Activated CD4-positive, alpha-beta T cell treated with anti-CD3 and anti-CD28 coated beads, Interleukin-2, Interleukin-4, amounts not matched to agents 100 ng/mL and 50 ng/mL, durations not matched to agents 16 hours and 8 hours (primary cell): Measurements from ENCODE around the gene MLLT10.

Experiments
- DNase-seq: peaks from one replicate; pipeline ENCODE4 v3.0.0-alpha.2; 2020; ENCODE audit warnings: low spot score

MLLT10 gene

DNA sequence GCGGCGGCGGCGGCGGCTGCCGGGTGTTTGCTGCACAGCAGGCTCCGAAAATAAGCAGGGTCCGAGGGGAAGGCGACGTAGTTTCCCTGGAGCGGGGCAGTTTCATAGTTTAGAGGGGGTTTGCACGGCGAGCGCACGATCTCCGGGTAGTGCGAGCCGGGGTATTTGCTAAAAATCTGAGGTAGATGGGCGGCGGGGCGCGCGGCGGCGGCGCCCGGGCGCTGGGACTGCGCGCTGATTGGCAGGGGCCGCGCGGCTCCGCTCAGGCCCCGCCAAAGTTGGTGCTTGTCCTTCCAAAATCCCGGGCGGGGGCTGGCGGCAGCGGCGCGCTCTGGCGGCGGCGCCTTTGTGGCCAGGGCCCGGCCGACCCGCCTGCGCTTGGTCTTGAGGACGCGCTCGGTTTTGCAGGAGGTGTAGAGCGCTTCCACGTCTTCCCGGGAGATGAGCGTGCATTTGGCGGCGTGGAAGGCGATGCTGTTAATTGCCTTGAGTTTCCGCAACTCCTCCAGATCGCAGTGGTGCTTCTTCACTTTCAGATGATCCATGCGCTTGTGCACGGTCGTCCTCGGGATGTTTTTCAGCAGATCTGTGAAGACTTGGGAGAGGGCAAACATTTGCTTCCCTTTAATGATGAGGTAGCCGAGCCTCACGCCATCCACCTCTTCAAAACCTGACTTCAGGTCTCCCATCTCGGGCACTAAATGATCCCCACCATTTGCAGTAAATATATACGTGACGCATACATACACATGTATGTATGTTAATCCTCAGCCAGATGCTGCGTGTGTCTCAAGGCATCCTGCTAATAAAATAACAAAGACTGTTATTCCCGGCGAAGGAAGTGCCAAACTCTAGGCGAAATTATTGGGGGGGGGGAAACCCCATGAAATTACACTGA lies 16.6 kb upstream of the MLLT10 start:
- peak; percentile 33 for DNase-seq

DNA sequence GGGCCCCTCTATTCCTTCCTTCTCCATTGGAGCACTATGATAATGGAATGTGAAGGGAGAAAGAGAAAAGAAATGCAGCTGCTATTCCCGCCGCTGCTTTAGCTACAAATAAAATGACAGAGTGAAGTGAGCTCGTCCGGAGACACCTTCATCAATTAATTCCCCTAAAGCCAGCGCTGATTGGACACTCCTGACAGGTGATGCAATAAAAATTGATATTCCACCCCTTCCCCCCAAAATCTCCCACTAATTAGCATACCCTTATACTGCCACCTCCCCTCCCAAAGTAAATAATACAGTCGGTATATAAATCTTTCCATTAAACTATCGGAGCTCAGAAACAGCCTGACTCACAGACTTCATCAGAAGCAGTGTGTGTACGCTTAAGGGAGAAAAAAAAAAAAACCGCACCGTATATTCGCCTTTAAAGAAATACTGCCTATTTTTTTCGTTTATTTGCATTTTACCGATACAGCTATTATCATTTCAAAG lies 15.8 kb upstream of the MLLT10 start:
- no peak for DNase-seq

DNA sequence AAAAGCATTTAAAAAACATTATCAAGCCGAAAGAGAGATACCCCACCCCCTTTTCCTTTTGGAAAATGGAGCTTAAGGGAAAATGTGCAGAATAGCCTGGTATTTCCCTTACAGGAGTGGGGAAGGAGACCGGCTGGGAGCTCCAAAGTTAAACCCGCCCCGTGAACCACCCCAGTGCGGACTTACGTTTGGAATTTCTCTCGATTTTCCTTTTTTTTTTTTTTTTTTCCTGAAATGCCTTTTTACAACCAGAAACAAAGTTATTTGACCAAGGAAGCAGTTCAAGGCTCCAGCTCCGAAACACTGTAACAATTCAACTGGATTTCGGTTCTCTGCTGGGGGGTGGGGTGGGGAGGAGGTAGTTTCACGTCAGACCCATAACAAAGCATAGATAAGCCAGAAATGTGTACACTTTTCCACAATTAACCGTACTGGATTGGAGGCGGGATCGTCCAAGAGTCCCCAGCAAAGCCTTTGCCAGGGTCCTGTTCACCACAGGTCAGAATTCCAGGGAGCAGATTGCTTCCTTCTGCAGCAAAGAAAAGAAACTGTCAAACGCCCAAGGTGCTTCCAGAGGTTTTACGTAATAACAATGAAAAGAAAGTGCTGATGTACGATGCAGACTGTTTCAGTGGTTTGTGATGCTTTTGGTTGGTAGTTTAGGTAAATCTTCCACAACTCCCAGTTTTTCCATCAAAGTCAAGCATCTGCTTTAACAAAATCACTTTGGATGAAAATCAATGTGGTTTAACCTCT lies 15.2 kb upstream of the MLLT10 start:
- DNase-seq: no peak

DNA sequence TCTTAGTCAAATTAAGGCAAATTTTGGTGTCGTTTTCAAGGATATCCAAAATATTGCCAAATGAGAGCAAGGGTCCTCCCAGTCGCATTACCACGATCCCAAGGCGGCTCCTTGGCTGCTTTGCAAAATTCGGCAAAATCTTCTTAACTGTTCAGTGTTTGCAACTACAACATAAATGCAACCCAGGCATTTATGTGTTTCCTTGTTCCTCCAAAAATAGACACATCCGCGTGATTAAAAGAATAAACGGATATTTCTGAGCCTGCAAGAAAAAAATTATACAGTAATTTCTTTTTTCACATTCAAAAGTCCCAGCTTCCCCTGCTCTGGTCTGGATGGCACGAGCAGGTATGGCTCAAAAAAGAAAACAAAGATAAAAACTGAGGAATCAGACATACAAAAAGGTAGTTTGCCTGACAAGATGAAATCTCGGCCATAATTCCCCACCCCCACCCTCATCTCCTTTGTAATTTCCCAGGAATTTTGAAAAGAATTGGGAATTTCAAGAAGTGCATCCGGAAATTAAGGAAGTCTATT lies 14.6 kb upstream of the MLLT10 start:
- DNase-seq: no peak

DNA sequence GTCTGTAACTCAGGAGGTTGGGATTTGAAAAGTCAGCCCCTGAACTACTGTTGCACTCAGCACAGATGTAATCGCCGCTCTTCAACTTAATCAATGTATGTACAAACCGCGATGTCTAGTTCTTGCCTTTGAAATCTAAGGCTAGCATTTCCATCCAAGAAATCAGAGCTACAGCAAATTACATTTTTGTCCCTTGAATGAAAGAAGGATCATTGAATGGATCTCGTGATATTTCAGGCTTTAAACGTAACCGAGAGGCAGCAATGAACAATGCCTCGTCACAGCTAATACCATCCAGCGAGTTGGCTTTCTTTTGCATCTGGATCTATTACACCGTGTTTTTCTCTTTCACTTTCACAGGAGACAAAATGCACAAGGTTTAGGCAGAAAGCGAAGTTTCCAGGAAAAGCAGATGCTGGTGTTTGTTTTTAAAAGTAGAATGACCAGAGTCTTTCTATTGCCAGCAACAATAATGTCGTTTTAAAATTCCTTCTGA lies 14.0 kb upstream of the MLLT10 start:
- peak; percentile 46 for DNase-seq

DNA sequence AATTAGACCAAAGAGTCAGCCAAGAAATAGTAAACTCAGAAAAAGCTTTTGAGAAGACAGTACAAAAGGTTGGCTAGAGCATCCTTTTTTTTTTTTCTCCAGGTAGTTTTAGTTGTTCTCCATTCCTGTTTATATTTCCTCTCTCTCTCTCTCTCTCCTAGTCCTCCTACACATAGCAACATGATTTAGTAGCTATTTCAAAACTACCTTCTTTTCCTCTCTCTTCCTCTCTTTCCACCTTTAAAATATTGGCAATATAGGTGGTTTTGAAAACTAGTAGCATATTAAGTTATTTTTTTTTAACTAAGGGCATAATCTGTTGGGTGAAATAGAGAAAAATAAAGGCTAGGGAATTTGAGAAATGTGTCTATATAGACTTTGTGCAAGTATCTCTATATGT lies 13.5 kb upstream of the MLLT10 start:
- no peak for DNase-seq

DNA sequence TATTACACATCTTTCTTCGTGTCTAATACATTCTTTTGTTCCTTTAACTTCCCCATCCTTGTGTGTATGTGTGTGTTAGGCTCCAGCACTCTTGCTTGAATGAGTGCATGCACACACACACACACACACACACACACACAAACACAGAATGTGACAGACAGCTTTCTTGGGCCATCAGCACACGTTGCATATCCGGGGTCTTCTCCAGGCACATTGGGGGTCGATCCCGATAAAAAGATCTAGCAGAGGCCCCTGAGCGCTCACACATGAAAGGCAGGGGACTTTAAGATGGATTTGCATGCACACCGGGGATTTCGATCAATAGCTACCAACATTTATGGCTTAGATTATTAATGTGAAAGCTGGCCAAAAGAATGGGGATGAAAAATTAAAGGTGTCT lies 13.1 kb upstream of the MLLT10 start:
- no peak for DNase-seq

DNA sequence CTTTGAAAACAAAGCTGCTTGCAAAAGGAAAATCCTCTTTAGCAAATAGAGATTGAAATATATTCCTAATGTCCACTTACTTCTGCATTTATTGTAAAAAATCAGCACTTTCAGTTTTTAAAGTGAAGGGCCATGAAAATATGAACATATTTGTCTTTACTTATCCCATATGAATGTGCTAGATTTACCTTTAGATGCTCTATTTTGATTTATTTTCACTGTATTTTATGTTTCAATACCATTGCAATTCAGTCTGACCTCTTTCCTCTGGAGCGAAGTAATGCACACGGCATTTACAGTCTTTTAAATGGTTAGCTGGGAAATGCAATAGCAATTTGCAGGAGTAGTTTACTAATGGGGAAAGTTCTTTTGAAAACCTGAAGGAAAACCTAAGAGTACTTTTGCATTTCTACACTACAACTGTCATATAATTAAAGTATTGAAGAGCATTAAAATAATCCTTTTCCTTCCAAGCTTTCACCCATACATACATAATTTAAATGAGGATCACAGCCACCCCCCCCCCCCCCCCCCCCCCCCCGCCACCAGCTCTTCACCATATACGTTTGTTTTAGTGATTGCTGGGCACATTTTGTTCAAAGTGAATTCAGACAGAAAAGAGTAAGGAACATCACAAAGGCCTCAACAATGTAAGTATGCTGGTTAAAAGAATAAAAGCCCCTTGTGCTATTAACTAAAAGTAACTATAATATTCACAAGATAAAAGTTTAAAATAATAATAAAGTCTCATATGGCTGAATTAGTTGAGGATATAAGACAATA lies 12.1 kb upstream of the MLLT10 start:
- no peak for DNase-seq

DNA sequence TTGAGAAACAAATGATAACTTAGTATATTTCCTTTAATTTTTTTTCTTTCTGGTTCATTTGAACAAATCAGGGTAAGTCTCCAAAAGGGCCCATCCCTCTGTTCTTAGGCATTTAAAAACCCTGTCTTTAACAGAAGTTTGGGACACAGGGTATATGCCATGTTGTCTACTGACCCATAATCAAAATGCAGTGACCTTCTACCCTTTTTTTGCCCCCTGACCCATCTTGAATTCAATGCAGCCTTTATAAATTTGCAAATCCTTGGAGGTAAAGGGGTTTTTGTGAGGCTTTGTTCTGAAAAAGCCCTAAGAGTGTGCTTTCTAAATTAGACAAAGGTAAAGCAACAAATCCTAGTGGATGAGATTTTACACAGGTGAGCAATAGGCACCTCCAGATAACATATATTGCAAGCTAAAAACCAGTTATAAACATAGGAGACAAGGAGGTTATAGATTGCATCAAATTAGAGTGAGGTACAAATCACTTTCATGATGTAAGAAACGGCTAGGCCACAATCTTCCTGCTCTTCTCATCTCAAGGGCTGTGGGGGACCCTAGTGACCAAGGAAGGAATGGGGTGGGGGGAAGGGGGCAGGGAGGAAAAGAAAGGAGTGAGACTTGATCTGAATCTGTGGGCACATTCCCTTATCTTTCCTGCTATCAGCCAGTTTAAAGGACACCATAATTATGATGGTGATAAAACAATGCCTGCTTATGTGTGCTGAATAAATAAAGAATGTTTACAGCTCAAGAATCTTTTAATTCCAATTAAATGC lies 11.2 kb upstream of the MLLT10 start:
- DNase-seq: no peak

DNA sequence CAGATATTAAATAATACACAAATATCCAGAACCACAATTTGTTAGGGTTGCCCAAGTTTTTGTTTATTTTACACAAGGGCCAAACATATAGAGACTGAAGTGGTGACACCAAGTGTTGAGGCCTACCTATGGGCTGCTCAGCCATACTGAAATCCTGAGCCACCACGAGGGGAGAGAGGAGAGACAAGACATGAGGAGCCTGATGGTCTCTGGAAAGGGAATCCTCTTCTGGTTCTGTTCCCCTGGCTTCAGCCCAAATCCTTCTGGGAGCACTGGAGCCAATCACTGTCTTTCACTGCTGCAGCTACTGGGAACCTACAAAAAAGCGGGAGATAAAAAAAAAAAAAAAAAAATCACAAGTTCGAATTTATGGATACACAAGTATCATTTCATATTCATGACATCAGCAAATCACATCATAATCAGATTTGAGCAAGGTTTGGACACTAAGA lies 10.4 kb upstream of the MLLT10 start:
- no peak for DNase-seq

DNA sequence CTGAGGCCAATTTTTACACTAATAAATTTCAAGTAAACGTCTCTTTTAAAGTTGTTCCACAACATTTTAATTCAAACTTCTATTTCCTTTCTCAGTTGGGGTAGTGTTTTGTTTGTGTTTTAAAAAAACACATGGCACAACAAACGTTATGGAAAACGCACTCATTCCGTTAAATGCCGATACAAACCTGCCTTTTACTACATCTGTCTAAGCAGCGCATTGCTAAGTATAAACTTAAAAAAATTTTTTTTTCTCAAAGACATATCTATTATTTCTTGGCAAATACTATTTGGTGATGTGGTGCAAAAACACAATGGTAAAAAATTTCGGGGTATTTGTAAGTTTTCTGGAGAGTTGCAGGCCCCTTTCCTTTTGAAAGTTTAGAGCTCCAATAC lies 9.9 kb upstream of the MLLT10 start:
- no peak for DNase-seq

DNA sequence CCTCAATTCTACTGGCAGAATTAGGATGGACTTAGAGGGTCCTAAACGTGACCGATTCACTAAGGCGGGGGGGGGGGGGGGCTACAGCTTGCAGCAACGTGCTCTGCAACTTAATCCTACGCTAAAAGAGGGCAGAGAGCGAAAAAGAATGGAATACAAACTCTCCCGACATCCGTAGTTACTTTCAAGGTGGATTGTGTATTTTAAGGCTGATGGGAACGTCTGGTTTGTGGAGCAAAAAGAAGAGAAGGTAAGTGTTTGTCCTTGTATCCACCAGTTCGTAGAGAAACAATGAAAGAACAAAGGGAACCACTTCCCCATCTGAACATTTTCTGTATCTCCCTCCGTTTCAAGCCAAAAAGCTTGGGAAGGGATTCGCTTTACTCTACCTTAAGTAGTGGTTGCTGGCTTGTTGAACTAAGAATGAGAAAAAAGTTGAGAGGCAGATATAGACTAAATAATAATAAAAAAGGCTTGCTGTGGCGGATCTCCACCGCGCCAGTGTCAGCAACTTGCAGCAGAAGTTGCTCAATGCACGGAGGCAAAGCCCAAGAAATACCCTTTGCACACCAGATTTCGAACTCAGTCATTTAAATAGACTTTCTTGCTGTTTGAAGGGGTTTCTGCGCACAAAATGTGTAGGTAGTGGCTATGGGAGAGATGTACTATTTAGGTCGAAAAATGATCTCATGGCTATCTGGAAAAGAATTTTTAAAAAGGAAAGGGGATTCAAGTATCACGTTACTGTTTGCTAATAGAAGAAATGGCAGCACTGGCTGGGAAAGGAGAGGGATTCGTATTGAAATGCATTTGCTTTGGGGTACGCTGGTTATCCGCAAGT lies 9.3 kb upstream of the MLLT10 start:
- no peak for DNase-seq

DNA sequence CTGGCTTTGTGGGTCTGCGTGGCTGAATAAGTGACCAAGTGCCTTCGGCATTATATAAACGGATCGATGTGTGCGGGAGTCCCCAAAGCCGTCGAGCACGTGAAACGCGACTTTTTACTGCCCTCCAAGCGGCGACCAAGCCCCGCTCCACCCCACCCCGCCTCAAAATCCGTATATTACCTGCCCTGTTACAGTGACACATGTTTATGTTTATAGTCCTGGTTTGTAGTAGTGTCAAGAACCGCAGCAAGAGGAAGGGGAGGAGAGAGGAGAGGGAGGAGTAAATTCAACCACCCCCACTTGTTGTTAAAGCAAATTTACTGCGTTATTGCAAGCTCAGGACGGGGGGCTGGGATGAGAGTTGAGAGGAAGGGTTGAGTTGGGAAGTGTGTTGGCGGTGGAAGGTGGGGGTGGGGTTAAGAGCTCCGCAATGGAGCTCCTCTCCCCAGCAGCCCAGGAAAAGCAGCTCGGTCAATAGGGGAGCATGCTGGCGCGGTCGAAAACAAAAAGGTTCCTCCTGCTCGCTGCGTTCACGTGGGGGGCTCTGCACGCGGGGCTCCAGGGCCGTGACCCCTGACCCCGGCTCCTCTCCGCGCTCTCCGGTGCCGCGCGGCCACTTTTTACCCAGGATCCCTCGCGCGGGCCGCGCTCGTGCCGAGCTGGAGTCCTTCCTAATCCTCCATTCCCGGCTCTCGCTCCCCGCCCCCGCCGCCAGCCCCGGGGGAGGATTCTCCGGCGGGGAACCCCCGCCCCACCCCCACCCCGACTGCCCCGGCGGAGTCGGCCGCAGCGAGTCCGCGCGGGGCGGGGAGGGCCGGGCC lies 8.5 kb upstream of the MLLT10 start, which contains the start of gene SKIDA1:
Gene SKIDA1, minus strand, starts transcription at position 316 of the 821 bp plus-strand sequence. CDS start 7,860 bp downstream, outside the sequence.
- DNase-seq: peak; percentile 64

DNA sequence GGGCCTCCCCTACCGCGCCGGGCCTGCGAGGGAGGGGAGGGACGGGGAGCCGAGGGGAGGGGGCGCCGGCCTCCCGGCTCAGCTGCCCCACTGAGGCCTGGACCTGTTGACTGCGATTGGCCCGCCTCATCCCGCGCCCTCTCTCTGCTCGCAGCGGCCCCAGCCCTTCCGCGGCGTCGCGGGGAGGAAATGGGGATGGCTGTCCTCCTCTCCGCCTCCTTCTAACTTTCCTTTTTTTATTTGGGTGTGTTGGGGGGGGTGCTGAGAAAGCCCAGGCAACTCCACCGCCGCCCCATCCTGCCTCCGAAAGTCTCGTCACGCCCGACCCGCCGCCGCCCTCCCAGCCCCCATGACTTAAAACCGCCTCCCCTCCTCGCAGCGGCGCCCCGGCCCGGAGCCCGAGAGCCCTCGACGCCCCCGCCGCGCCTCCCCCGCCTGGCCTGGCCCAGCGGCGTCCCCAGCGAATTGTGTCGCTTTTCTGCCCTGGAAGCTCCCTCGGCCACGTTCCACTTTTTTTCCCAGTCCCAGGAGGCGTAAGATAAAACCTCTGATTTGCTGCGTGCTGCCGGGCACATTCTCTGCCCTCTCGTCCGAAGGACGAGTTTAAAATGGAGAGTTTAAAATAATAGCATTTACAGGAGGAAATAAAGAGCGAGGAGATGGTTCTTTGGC lies 7.7 kb upstream of the MLLT10 start:
- peak; percentile 48 for DNase-seq

DNA sequence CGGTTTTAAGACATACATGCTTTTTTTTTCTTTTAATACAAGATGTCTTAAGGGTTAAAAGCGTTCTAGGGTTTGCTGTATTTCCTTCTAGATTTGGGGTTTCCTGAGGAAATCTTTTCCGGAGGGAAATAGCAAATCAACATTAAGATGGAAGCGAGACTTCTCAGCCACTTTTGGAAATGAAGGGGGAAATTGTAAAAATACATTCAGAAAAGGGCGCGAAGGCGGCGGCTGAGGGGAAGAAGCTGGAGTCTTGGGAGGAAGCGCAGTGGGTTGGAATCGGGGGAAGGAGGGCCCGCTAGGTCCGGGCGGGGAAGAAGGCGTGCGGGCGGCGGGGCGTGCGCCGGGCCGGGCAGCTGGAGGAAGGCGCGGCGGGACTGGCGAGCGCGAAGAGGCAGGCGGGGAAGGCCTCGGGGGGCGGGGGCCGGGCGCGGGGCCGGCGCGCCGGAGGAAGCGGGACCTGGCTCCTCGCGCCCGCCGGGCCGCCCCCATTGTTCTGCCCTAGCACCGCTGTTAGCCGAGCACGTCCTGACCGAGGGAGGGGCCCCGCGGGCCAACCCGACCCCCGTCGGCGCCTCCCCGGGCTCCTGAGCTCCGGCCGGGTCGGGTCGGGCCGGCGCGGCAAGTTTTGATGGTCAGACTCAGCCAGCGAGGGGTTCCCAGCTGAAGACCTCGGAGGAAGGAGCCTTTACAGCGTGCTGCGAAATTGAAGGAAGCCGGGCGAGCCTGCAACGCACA lies 7.0 kb upstream of the MLLT10 start:
- peak; percentile 36 for DNase-seq

DNA sequence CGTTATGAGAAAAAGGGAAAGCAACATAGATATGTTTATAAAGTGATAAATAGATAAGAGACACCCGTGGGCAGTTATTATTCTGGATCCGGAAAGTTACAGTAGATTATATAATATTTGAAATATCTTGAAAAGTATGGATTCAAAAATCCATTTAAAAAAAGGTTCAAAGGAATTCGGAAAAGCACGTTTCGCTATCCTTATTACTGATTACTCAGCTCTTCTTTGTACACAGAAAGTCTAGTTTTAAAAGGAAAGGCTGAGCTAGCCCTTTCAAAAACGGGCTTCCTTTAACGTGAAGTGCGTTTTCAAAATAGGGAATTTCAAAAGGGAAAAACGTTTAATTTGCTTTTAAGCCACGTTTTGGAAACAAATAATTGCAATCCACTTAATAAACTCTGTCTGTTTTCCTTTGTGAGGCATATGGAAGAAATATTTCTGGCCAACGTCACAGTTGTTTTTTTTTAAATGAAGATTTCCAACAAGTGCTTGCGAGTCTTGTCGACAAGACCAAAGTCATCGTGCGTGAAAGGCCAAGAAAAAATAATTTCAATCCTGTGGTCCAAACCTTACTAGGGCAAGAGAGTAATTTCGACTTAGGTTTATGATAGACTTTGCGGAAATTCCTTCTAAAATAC lies 6.3 kb upstream of the MLLT10 start:
- no peak for DNase-seq
